Upper lobe of left lung (tissue), 6 donors: ENCODE measurements around the gene MSH3. TPM values are rescaled to one million over a fixed set of nuclear protein-coding genes. Genes with fewer than 3 reads are reported as not detected.
"Not testable (repeated sequence)": the region's sequence is repeated elsewhere in the genome, so short reads cannot be mapped to it uniquely, and the experiment has no call there.

Experiments used
- ATAC-seq, 2 donors: fragments of 200-7000 bp; cut with Tn5 transposase; one replicate each; pipeline ENCODE4 v1.9.1; 2022; ENCODE audit warnings: mild to moderate bottlenecking in 2 of 2, moderate library complexity in 2 of 2; ENCODE audit not compliant: low FRiP score in 2 of 2
- DNase-seq, 2 donors: peaks; one replicate each; pipeline ENCODE4 v3.0.0-alpha.2; 2019 to 2020
- H3K27ac ChIP-seq, 4 donors: fragments of 200-600 bp; sonication (generic); one replicate each; pipeline ENCODE4 v1.5.1; 2016 to 2019
- H3K27me3 ChIP-seq, 4 donors: fragments of 200-600 bp; sonication (generic); one replicate each; pipeline ENCODE4 v1.5.1; 2017 to 2019
- H3K36me3 ChIP-seq, 4 donors: fragments of 200-600 bp; sonication (generic); one replicate each; pipeline ENCODE4 v1.5.1; 2016 to 2019
- H3K4me1 ChIP-seq, 4 donors: fragments of 200-600 bp; sonication (generic); one replicate each; pipeline ENCODE4 v1.5.1; 2018 to 2019
- H3K4me3 ChIP-seq, 4 donors: fragments of 200-600 bp; sonication (generic); one replicate each; pipeline ENCODE4 v1.5.1; 2017 to 2019; ENCODE audit warnings: mild to moderate bottlenecking in 2 of 4, moderate library complexity in 1 of 4
- H3K9me3 ChIP-seq, 4 donors: fragments of 200-600 bp; sonication (generic); one replicate each; pipeline ENCODE4 v1.5.1; 2018 to 2019
- EP300 ChIP-seq, 4 donors: sonication (generic); formaldehyde crosslinking; IDR thresholded peaks; one replicate each; pipeline ENCODE4 v1.5.1; 2017; ENCODE audit warnings: antibody characterized with exemption in 4 of 4, control low read depth in 2 of 4
- POLR2A ChIP-seq, 4 donors: fragments of 450-650 bp; IDR thresholded peaks; one replicate each; pipeline ENCODE4 v1.5.1; 2016 to 2017; ENCODE audit warnings: antibody characterized with exemption in 4 of 4, mild to moderate bottlenecking in 2 of 4
- POLR2AphosphoS5 ChIP-seq, 2 donors: sonication (generic); formaldehyde crosslinking; IDR thresholded peaks; one replicate each; pipeline ENCODE4 v1.5.1; 2017; ENCODE audit warnings: antibody characterized with exemption in 2 of 2
- WGBS, 2 donors: methylation state at CpG; one replicate each; pipeline ENCODE4 v1.1.5; 2017 to 2018; 5-methylcytosine and 5-hydroxymethylcytosine counted together
- total RNA-seq, 6 donors: library from RNA; depleted of rRNA in 4 of 6; stranded (reverse); fragments of >200 nt in 4 of 6; gene quantifications; one replicate each; pipeline versions ENCODE4 v1.1.0 to v1.2.1, GENCODE V29; 2016 to 2021
- TF ChIP-seq, protein P1 (sequence below), 6 experiments: fragments of 450-650 bp in 4 of 6; fragments of 200-600 bp in 2 of 6; sonication (generic) in 2 of 6; IDR thresholded peaks; one replicate each; pipeline ENCODE4 v1.5.1; 2016 to 2019; ENCODE audit warnings: antibody characterized with exemption in 6 of 6
- donor health status: DM: no; HTN: no; CAD: no; lungs with moderate emphysema.
- donor health status: DM: no; HTN: yes; CAD: no; lungs with severe emphysema.

Gene MSH3
- total RNA-seq, 6 donors from 2014 or later: 9.0 to 17.3 (median 12.5) TPM

DNA sequence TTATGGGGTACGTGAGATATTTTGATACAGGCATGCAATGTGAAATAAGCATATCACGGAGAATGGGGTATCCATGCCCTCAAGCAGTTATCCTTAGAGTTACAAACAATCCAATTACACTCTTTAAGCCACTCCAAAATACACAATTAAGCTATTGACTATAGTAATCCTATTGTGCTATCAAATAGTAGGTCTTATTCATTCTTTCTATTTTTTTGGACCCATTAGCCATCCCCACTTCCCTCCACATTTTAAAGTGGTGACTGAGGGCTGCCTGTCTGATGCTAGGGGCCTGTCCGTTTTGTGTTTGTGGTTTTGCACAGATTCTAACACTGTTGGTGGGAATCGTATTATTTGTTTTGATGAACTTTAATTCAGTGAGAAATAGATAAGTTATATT, 130.0 kb downstream of the MSH3 start:
- Histone ChIP-seq H3K27me3 (no peaks in the 10 kb centered on the region), H3K9me3 (no peaks in the 10 kb centered on the region), H3K27ac (no peak overlapping the region), H3K36me3 (peaks cover 0 to 34% (median 15%) of the 10 kb centered on the region in 4 donors), H3K4me1 (no peaks in the 10 kb centered on the region), H3K4me3 (no peak overlapping the region)
- no peak for DNase-seq
- ATAC-seq: no peak
- no peak for TF ChIP-seq EP300 (IDR thresholded peaks at IDR 0.05)
- 92 to 97% methylated on average over 4 of the region's 4 CpGs for WGBS, 2 donors

DNA sequence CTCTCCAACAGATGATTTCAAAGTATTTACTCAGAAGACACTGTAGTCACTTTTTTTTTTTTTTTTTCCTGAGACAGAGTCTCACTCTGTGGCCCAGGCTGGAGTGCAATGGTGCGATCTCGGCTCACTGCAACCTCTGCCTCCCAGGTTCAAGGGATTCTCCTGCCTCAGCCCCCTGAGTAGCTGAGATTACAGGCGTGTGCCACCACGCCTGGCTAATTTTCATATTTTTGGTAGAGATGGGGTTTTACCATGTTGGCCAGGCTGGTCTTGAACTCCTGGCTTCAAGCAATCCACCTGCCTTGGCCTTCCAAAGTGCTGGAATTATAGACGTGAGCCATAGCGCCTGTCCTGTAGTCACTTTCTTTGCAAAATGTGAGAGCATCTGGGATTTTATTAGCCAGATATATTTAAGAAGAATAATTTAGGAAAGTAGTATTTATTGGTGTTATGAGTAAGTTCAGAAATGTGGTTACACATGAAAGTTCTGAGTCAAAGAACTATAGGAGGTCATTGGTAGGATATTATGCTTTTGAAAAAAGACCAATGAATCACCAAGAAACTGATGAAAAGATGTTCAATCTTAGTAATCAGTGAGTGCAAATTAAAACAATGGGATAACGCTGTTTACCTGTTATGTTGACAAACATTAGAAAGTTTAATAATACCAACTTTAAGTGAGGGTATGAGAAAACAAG, 135.0 kb downstream of the MSH3 start:
- not testable (repeated sequence) for H3K4me1 ChIP-seq, H3K27ac ChIP-seq, ATAC-seq, H3K4me3 ChIP-seq, H3K27me3 ChIP-seq, H3K9me3 ChIP-seq, DNase-seq
- H3K36me3 ChIP-seq: peaks cover 0 to 53% (median 16%) of the 10 kb centered on the region in 4 donors
- WGBS, 2 donors: 97 to 99% methylated on average over 7 of the region's 7 CpGs

DNA sequence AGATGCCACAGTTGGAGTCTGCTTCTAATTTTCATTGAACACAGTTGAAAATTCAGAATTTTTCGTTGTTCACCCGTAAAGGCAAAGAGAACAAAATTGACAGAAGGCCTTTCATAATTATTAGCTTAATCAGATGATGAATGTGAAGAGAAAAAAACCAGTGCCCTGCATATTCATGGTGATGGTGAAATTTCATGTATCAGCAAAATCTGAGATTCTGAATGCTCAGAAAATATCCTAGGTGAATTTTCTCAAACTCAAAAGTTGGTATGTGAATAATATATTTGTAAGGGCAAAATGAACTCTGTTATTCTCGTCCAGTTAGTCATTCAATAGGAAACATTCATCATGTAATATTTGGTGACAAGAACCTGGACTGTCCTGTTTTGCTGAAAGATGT, 136.2 kb downstream of the MSH3 start:
- Histone ChIP-seq H3K27ac (no peak overlapping the region), H3K36me3 (peaks cover 0 to 65% (median 21%) of the 10 kb centered on the region in 4 donors), H3K9me3 (no peaks in the 10 kb centered on the region), H3K4me3 (no peak overlapping the region), H3K27me3 (no peaks in the 10 kb centered on the region), H3K4me1 (no peaks in the 10 kb centered on the region)
- DNase-seq (no peak), ATAC-seq (no peak)
- TF ChIP-seq EP300 (IDR thresholded peaks at IDR 0.05): no peak
- no peak for TF ChIP-seq POLR2AphosphoS5 (IDR thresholded peaks at IDR 0.05)
- no peak for TF ChIP-seq POLR2A (IDR thresholded peaks at IDR 0.05)
- 92 to 93% methylated on average over 3 of the region's 3 CpGs for WGBS, 2 donors

DNA sequence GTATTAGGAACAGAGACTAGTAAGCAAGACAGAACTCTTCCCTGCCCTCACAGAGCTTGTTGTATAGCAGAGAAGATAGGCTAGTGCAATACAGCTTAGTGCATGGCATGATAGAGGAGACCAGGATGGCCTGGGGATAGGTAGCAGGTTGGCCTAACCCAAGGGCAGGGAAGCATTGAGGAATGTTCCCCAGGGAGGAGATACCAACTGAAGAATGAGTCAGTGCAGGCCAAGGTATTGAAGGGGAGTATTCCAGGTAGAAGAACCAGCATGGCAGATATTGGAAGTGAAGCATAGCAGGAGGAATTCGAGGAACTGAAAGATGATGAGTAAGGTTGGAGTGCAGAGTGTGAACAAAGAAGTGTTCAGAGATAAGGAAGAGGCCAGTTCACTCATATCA, 138.9 kb downstream of the MSH3 start:
- peaks cover 0 to 64% (median 19%) of the 10 kb centered on the region in 4 donors for H3K36me3 ChIP-seq
- 89 to 91% methylated on average over 1 of the region's 1 CpG for WGBS, 2 donors
- no peaks in the 10 kb centered on the region for H3K9me3 ChIP-seq

DNA sequence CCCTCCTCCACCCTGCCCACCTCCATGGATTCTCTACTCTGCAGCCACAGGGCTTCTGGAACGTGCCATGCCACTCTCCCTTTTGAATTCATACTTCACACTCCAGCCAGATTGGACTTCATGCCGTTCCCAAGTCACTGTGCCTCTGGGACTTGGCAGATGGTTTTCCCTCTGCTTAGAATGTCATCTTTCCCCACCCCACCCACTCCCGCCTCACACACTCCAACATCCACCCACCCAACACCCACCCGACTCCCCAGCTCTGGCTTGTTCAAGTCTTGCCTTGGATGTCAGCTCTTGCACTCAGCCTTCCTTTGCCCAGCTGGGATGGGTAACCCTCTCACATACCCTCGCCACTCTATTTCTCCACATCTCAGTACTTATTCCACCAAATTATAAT, 142.4 kb downstream of the MSH3 start:
- Histone ChIP-seq H3K4me3 (no peak overlapping the region), H3K4me1 (peaks cover 0 to 2% (median 0%) of the 10 kb centered on the region in 4 donors), H3K27ac (no peak overlapping the region), H3K27me3 (no peaks in the 10 kb centered on the region), H3K36me3 (peaks cover 0 to 50% (median 18%) of the 10 kb centered on the region in 4 donors), H3K9me3 (no peaks in the 10 kb centered on the region)
- ATAC-seq (no peak), DNase-seq (no peak)
- TF ChIP-seq, protein P1, sequence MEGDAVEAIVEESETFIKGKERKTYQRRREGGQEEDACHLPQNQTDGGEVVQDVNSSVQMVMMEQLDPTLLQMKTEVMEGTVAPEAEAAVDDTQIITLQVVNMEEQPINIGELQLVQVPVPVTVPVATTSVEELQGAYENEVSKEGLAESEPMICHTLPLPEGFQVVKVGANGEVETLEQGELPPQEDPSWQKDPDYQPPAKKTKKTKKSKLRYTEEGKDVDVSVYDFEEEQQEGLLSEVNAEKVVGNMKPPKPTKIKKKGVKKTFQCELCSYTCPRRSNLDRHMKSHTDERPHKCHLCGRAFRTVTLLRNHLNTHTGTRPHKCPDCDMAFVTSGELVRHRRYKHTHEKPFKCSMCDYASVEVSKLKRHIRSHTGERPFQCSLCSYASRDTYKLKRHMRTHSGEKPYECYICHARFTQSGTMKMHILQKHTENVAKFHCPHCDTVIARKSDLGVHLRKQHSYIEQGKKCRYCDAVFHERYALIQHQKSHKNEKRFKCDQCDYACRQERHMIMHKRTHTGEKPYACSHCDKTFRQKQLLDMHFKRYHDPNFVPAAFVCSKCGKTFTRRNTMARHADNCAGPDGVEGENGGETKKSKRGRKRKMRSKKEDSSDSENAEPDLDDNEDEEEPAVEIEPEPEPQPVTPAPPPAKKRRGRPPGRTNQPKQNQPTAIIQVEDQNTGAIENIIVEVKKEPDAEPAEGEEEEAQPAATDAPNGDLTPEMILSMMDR (IDR thresholded peaks at IDR 0.05): no peak
- TF ChIP-seq POLR2A (IDR thresholded peaks at IDR 0.05) (no peak), EP300 (IDR thresholded peaks at IDR 0.05) (no peak), POLR2AphosphoS5 (IDR thresholded peaks at IDR 0.05) (no peak)
- WGBS, 2 donors: 97 to 100% methylated on average over 4 to 5 of the region's 5 CpGs

More for the DNA sequence above, 138.9 kb downstream of the MSH3 start:
- no peak for DNase-seq
- TF ChIP-seq POLR2A (IDR thresholded peaks at IDR 0.05) (no peak), EP300 (IDR thresholded peaks at IDR 0.05) (no peak), POLR2AphosphoS5 (IDR thresholded peaks at IDR 0.05) (no peak)
- TF ChIP-seq, protein P1 (IDR thresholded peaks at IDR 0.05): no peak
- no peak overlapping the region for H3K27ac ChIP-seq
- no peak for ATAC-seq
- H3K27me3 ChIP-seq: no peaks in the 10 kb centered on the region
- no peaks in the 10 kb centered on the region for H3K4me1 ChIP-seq
- H3K4me3 ChIP-seq: no peak overlapping the region

DNA sequence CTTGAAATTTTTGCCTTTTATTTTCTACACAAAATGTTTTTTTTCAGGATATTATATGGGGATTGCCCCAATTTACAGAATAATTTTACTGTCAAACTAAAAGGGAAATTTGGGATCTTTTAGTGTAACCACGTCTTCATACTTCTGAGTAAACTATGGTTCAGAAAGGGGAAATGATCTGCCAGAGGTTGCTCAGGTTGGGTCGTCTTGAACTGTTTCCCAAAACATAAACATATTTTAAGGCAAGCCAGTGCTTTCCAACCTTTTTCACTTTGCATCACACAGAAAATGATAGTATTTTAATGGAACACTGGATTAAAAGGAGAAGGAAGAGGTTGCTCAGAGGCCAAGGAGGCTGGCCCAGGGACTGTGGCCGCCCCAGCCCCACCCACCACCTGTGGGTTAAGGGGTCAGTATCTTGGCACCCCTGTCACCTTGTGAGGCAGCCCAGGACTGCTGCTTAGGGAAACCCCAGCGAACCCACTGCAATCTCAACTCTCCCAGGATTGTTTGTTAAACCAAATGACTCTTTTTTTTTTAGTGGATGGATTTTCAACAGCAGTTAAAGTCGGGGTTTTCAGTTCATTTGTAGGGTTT, 143.1 kb downstream of the MSH3 start:
- no peaks in the 10 kb centered on the region for H3K27me3 ChIP-seq
- ATAC-seq (no peak), DNase-seq (peak in 1 of 2 donors; percentile 45)
- WGBS, 2 donors: 82 to 84% methylated on average over 5 of the region's 5 CpGs
- H3K36me3 ChIP-seq: peaks cover 0 to 45% (median 18%) of the 10 kb centered on the region in 4 donors
- no peak overlapping the region for H3K4me3 ChIP-seq
- H3K4me1 ChIP-seq: peaks cover 0 to 2% (median 0%) of the 10 kb centered on the region in 4 donors
- H3K27ac ChIP-seq: no peak overlapping the region
- no peaks in the 10 kb centered on the region for H3K9me3 ChIP-seq
- no peak for TF ChIP-seq POLR2A (IDR thresholded peaks at IDR 0.05)
- TF ChIP-seq POLR2AphosphoS5 (IDR thresholded peaks at IDR 0.05): no peak
- TF ChIP-seq EP300 (IDR thresholded peaks at IDR 0.05): no peak
